GM23248 (cell line): ENCODE data around the gene TAS2R3. TPM values are rescaled to one million over a fixed set of nuclear protein-coding genes. Genes with fewer than 3 reads are reported as not detected.
"Not testable (repeated sequence)": the region's sequence is repeated elsewhere in the genome, so short reads cannot be mapped to it uniquely, and the experiment has no call there.

ENCODE experiments used
- DNase-seq: peaks from one replicate; pipeline ENCODE4 v3.0.0-alpha.2; 2015
- H2AFZ ChIP-seq: fragments of 200-600 bp; sonication (generic); 2 replicates; pipeline ENCODE4 v1.6.1; 2016; ENCODE audit warnings: antibody characterized with exemption
- H3F3A ChIP-seq: fragments of 200-600 bp; sonication (generic); 2 replicates; pipeline ENCODE4 v1.6.1; 2016; ENCODE audit warnings: mild to moderate bottlenecking, antibody characterized with exemption, mixed run types; ENCODE audit not compliant: insufficient read depth
- H3K27ac ChIP-seq: fragments of 200-600 bp; sonication (generic); 2 replicates; pipeline ENCODE4 v1.5.1; 2016; ENCODE audit warnings: mild to moderate bottlenecking
- H3K27me3 ChIP-seq: fragments of 200-600 bp; sonication (generic); replicated peaks from 2 replicates; pipeline ENCODE4 v1.6.1; 2016; ENCODE audit warnings: mild to moderate bottlenecking; ENCODE audit not compliant: insufficient read depth
- H3K36me3 ChIP-seq: fragments of 200-600 bp; sonication (generic); 2 replicates; pipeline ENCODE4 v1.6.1; 2016; ENCODE audit warnings: low read depth, mild to moderate bottlenecking
- H3K4me1 ChIP-seq: fragments of 200-600 bp; sonication (generic); 2 replicates; pipeline ENCODE4 v1.6.1; 2016; ENCODE audit warnings: mild to moderate bottlenecking; ENCODE audit not compliant: insufficient read depth
- H3K4me2 ChIP-seq: fragments of 200-600 bp; sonication (generic); one replicate; pipeline ENCODE4 v1.6.1; 2016; ENCODE audit warnings: mild to moderate bottlenecking; ENCODE audit not compliant: unreplicated experiment
- H3K4me3 ChIP-seq: fragments of 200-600 bp; sonication (generic); 2 replicates; pipeline ENCODE4 v1.5.1; 2016; ENCODE audit warnings: mild to moderate bottlenecking
- H3K79me2 ChIP-seq: fragments of 200-600 bp; sonication (generic); 2 replicates; pipeline ENCODE4 v1.6.1; 2016; ENCODE audit warnings: mild to moderate bottlenecking; ENCODE audit not compliant: insufficient read depth
- H3K9ac ChIP-seq: fragments of 200-600 bp; sonication (generic); 2 replicates; pipeline ENCODE4 v1.6.1; 2016; ENCODE audit warnings: mild to moderate bottlenecking
- H3K9me2 ChIP-seq: fragments of 200-600 bp; sonication (generic); 2 replicates; pipeline ENCODE4 v1.6.1; 2016; ENCODE audit warnings: mixed run types, mild to moderate bottlenecking, moderate library complexity; ENCODE audit not compliant: insufficient read depth
- H3K9me3 ChIP-seq: fragments of 200-600 bp; sonication (generic); one replicate; pipeline ENCODE4 v1.6.1; 2017; ENCODE audit warnings: low read depth
- H4K20me1 ChIP-seq: fragments of 200-600 bp; sonication (generic); 2 replicates; pipeline ENCODE4 v1.6.0; 2016; ENCODE audit not compliant: insufficient read depth
- EZH2 ChIP-seq: fragments of 200-600 bp; sonication (generic); IDR thresholded peaks from 2 replicates; pipeline ENCODE4 v1.6.1; 2018; ENCODE audit warnings: antibody characterized with exemption, mild to moderate bottlenecking; ENCODE audit not compliant: insufficient read depth, poor library complexity, severe bottlenecking
- EZH2phosphoT487 ChIP-seq: fragments of 200-600 bp; sonication (generic); IDR thresholded peaks from 2 replicates; pipeline ENCODE4 v1.6.1; 2018; ENCODE audit warnings: antibody characterized with exemption, moderate library complexity, mild to moderate bottlenecking, low read depth; ENCODE audit not compliant: insufficient read depth
- WGBS, 2 experiments: methylation state at CpG; one replicate each; pipeline ENCODE4 v1.1.6; 2015 to 2017; ENCODE audit warnings: low lambda C conversion rate in 2 of 2, low coverage in 1 of 2; ENCODE audit errors: missing lambda C conversion rate in 2 of 2; 5-methylcytosine and 5-hydroxymethylcytosine counted together
- in situ Hi-C: fragments of 300-500 bp; cut with MboI; formaldehyde crosslinking; loops from 2 replicates; pipeline ENCODE4 v1.15.0; 2020
- polyA plus RNA-seq: library from polyadenylated mRNA; unstranded; fragments of >200 nt; fragmentation: Nextera tagmentation; extraction: Ambion mirVana; gene quantifications from 2 replicates; pipeline ENCODE4 v1.2.1, GENCODE V29; 2016
- total RNA-seq: library from RNA; depleted of rRNA; stranded (reverse); fragments of >200 nt; shearing (Covaris generic); gene quantifications from 2 replicates; pipeline ENCODE4 v1.2.3, GENCODE V29; 2014

Gene TAS2R3
- total and polyA plus RNA-seq, 2 experiments from 2014 or later = not detected

DNA sequence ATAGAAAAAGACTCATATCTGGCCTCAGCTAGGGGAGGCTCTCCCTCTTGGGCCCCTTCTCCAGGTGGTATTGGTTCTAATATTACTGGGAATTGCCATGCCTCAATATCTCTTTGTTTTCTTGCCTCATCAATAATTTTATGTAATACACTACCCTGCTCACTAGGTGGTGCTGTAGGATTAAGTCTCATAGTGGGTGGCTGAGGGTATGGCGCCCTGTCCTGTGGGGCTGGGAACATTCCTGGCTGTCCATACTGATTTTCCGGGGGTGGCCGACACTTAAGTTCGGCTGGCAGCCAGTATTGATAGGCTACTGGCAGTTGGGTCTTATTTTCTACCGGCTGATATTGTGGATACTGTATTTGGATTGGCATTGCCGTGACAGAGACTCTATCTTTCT, 9.0 kb upstream of the TAS2R3 start:
- Histone ChIP-seq H3K9me2 (no peaks in the 10 kb centered on the region), H3K27me3 (no peaks in the 10 kb centered on the region), H3K27ac (no peak overlapping the region), H3K4me3 (no peak overlapping the region), H2AFZ (no peak overlapping the region), H3K4me1 (no peaks in the 10 kb centered on the region), H3K4me2 (no peak overlapping the region), H3K36me3 (peaks cover 54% of the 10 kb centered on the region), H3K9ac (no peak overlapping the region), H4K20me1 (no peaks in the 10 kb centered on the region), H3K79me2 (no peaks in the 10 kb centered on the region; the same call in 1 of the 2 replicates), H3K9me3 (peaks cover 3% of the 10 kb centered on the region), H3F3A (peaks cover 5% of the 10 kb centered on the region; the same call in 1 of the 2 replicates)
- WGBS, 2 experiments = 80 to 85% methylated on average over 6 of the region's 6 CpGs
- no peak for TF ChIP-seq EZH2
- TF ChIP-seq EZH2phosphoT487 = no peak
- peak; percentile 44 for DNase-seq
- in situ Hi-C loops = no loop called here

DNA sequence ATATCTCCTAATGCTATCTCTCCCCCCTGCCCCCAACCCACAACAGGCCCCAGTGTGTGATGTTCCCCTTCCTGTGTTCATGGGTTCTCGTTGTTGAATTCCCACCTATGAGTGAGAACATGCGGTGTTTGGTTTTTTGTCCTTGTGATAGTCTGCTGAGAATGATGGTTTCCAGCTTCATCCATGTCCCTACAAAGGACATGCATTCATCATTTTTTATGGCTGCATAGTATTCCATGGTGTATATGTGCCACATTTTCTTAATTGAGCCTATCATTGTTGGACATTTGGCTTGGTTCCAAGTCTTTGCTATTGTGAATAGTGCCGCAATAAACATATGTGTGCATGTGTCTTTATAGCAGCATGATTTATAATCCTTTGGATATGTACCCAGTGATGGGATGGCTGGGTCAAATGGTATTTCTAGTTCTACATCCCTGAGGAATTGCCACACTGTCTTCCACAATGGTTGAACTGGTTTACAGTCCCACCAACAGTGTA, 6.2 kb downstream of the TAS2R3 start:
- H3K4me3 ChIP-seq, DNase-seq, H3K27ac ChIP-seq, H3F3A ChIP-seq, H3K36me3 ChIP-seq, H3K4me1 ChIP-seq, in situ Hi-C loops, H2AFZ ChIP-seq, H3K4me2 ChIP-seq, H3K27me3 ChIP-seq, H3K9me3 ChIP-seq, H3K9me2 ChIP-seq, H4K20me1 ChIP-seq, H3K79me2 ChIP-seq, H3K9ac ChIP-seq: not testable (repeated sequence)
- 93 to 97% methylated on average over 3 of the region's 3 CpGs for WGBS, 2 experiments

DNA sequence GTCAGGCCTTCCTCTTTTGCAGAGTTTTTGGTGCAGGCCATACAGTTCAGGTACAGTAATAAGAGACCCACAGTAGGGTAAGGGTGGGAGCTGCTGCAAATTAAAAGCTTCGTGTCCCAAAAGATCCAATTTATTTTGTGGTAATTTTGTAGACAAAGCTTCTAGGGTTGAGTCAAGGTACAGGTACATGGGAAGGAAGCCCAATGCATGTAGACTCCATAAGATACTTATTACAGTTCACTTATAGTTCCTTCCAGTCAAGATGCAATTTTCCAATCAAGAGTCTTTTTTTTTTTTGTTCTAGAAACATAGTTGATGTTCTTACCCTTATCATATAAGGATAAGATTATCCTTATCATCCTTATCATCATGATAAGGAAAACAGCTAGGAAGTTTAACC, 12.5 kb downstream of the TAS2R3 start, which contains the start of gene TAS2R4:
TSS of gene TAS2R4 (plus strand) at position 301 of the 400 bp plus-strand sequence. CDS start 1,815 bp downstream, outside the sequence.
- Histone ChIP-seq H3K36me3 (peaks cover 6% of the 10 kb centered on the region; the same call in 1 of the 2 replicates), H3F3A (no peaks in the 10 kb centered on the region), H3K79me2 (no peaks in the 10 kb centered on the region), H3K4me2 (no peak within 1 kb of the TSS), H3K27me3 (no peaks in the 10 kb centered on the region), H3K27ac (no peak within 1 kb of the TSS), H3K4me1 (no peaks in the 10 kb centered on the region), H2AFZ (no peak within 1 kb of the TSS), H3K9me2 (no peaks in the 10 kb centered on the region), H3K9ac (no peak within 1 kb of the TSS), H4K20me1 (no peaks in the 10 kb centered on the region), H3K9me3 (no peaks in the 10 kb centered on the region), H3K4me3 (no peak within 1 kb of the TSS)
- WGBS, 2 experiments = 88 to 96% methylated on average over 1 of the region's 1 CpG
- in situ Hi-C loops = no loop called here
- no peak for DNase-seq
- TF ChIP-seq EZH2phosphoT487 (no peak), EZH2 (no peak)

DNA sequence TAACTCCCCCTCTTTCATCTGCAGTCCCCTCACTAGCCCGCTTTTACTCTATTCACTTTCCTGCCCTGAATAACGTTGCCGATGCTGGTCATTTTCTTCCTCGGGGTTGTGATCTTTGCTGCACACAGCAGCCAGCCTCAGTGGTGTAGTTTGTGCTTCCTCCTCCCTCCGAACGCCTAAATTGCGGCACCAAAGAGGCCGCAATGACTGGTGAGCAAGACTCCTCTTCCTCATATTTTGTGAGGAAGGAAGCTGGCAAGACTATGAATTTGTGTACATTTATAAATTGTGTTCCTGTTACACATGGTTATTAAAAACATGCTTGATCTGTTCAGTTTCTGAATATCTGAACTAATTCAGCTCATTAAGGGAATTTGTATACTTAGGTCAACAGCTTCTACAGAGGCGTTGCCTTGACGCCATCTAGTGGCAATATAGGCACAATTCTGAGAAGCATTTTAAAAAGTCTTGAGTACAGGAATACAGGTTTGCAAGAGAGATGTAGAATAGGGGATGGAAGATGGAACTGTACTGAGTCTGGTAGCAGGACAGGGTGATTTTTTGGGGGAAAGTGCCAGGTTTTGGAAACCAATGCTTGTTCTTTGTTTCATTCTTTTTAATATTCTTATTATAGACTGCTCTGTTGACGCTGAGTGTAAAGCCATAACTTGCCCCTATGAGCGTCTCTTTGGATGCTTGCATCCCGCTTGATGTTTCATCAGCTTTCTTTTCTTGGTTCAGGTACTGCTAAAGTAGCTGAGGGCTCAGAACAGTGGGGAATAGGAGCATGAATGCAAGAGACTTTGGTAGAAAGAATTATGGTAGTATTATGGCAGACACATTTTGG, 22.0 kb downstream of the TAS2R3 start:
- Histone ChIP-seq H3K79me2 (no peaks in the 10 kb centered on the region), H3K9me3 (no peaks in the 10 kb centered on the region), H3K27me3 (no peaks in the 10 kb centered on the region), H3K9me2 (no peaks in the 10 kb centered on the region), H3K4me3 (no peak overlapping the region), H3K4me2 (no peak overlapping the region), H3K27ac (no peak overlapping the region), H4K20me1 (no peaks in the 10 kb centered on the region), H3F3A (no peaks in the 10 kb centered on the region), H3K9ac (no peak overlapping the region), H3K36me3 (0 out of 2 replicates have a peak, but pooled peaks cover under 1% of the 10 kb centered on the region), H3K4me1 (no peaks in the 10 kb centered on the region), H2AFZ (no peak overlapping the region)
- no peak for TF ChIP-seq EZH2phosphoT487
- no peak for TF ChIP-seq EZH2
- 77 to 81% methylated on average over 13 of the region's 13 CpGs for WGBS, 2 experiments
- DNase-seq = peak; percentile 62
- in situ Hi-C loops = no loop called here
